Measurements from ENCODE around the gene SYNE4. TPM values are rescaled to one million over a fixed set of nuclear protein-coding genes. Genes with fewer than 3 reads are reported as not detected.

Gene SYNE4
- total and polyA plus RNA-seq, 9 of the 15 experiments (the other 6 are each of a cell fraction or from before 2014, with no cell fraction given), result 0.03 to 0.65 (median 0.29) TPM

DNA sequence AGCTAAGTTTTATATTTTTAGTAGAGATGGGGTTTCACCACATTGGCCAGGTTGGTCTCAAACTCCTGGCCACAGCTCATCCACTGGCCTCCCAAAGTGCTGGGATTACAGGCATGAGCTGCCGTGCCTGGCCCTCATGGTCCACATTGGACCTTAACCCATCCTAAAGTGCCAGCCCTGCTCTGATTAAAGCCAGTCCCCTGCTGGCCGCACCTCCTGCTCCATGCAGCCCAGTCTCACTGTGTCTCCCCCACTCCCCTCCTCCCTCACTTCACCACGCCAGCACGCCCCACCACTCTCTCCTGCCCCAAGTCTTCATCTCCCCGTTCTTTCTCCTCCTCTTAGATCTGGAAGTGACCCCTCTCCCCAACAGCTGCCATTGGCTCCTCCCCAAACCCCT, 30.3 kb downstream of the SYNE4 start:
- no peak overlapping the region for H3K27ac ChIP-seq (ENCODE audit: extremely low read depth, low read depth, low read length)
- CTCF ChIA-PET (ENCODE audit: low intra/inter-chr PET ratio), result no interaction called here
- no peak for DNase-seq (ENCODE audit: extremely low read depth in 1 of 4, low spot score in 3 of 4)

More for the DNA sequence above, 30.3 kb downstream of the SYNE4 start:
- POLR2A ChIA-PET, result interaction anchor here (0.7 to 1.3 kb wide), 2 partner anchors 9 to 650 kb away, joined by 3 read pairs; no protein-coding TSS in a partner anchor
- Histone ChIP-seq H3K27me3 (ENCODE audit: control insufficient read depth in 2 of 2, insufficient read depth in 2 of 2, low read length in 2 of 2) (peaks cover 13 to 51% of the 10 kb centered on the region in 2 experiments; a peak in 4 of 5 replicates), H4K20me1 (replicated peaks; ENCODE audit: control insufficient read depth, insufficient read depth, low read length) (0 out of 2 replicates have a peak, but pooled peaks cover 3% of the 10 kb centered on the region), H3K9me1 (ENCODE audit: control insufficient read depth, insufficient read depth, low read length) (no peaks in the 10 kb centered on the region), H2AFZ (ENCODE audit: low read depth, low read length) (no peak overlapping the region), H3K36me3 (ENCODE audit: control insufficient read depth, insufficient read depth, low read length) (no peaks in the 10 kb centered on the region), H3K9me3 (replicated peaks; ENCODE audit: control insufficient read depth, insufficient read depth, low read depth, low read length) (no peaks in the 10 kb centered on the region), H3K4me3 (no peak overlapping the region), H3K79me2 (ENCODE audit: control insufficient read depth, insufficient read depth, low read length) (no peaks in the 10 kb centered on the region), H3K4me2 (ENCODE audit: insufficient read depth, low read length) (no peak overlapping the region), H3K4me1 (replicated peaks in 1 of 2; ENCODE audit: control insufficient read depth in 2 of 2, insufficient read depth in 2 of 2, low read length in 2 of 2) (peaks cover 0 to 8% of the 10 kb centered on the region in 2 experiments; a peak in 1 of 5 replicates), H3K9ac (ENCODE audit: insufficient read depth in 1 of 2, low read depth in 2 of 2, low read length in 2 of 2) (no peak overlapping the region)
- WGBS (ENCODE audit: insufficient coverage, low coverage, missing lambda C conversion rate), result 0% methylated on average over 5 of the region's 5 CpGs
- BruUV-seq (replicated peaks), result no TSS peak
- intact Hi-C loops (cut with micrococcal nuclease) (no loop called here), in situ Hi-C loops (cut with MboI) (no loop called here)
- ATAC-seq (no peak), FAIRE-seq (no peak)
- no peak for TF ChIP-seq ZNF41 (CRISPR knock-in tag; conservative IDR thresholded peaks at IDR 0.05)
- no peak for TF ChIP-seq GABPB2 (CRISPR knock-in tag; conservative IDR thresholded peaks at IDR 0.05)
- TF ChIP-seq, protein P1, sequence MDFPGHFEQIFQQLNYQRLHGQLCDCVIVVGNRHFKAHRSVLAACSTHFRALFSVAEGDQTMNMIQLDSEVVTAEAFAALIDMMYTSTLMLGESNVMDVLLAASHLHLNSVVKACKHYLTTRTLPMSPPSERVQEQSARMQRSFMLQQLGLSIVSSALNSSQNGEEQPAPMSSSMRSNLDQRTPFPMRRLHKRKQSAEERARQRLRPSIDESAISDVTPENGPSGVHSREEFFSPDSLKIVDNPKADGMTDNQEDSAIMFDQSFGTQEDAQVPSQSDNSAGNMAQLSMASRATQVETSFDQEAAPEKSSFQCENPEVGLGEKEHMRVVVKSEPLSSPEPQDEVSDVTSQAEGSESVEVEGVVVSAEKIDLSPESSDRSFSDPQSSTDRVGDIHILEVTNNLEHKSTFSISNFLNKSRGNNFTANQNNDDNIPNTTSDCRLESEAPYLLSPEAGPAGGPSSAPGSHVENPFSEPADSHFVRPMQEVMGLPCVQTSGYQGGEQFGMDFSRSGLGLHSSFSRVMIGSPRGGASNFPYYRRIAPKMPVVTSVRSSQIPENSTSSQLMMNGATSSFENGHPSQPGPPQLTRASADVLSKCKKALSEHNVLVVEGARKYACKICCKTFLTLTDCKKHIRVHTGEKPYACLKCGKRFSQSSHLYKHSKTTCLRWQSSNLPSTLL (IDR thresholded peaks at IDR 0.05), result no peak
- no peak for TF ChIP-seq BACH1 (tag; IDR thresholded peaks at IDR 0.05)
- TF ChIP-seq, protein P2, sequence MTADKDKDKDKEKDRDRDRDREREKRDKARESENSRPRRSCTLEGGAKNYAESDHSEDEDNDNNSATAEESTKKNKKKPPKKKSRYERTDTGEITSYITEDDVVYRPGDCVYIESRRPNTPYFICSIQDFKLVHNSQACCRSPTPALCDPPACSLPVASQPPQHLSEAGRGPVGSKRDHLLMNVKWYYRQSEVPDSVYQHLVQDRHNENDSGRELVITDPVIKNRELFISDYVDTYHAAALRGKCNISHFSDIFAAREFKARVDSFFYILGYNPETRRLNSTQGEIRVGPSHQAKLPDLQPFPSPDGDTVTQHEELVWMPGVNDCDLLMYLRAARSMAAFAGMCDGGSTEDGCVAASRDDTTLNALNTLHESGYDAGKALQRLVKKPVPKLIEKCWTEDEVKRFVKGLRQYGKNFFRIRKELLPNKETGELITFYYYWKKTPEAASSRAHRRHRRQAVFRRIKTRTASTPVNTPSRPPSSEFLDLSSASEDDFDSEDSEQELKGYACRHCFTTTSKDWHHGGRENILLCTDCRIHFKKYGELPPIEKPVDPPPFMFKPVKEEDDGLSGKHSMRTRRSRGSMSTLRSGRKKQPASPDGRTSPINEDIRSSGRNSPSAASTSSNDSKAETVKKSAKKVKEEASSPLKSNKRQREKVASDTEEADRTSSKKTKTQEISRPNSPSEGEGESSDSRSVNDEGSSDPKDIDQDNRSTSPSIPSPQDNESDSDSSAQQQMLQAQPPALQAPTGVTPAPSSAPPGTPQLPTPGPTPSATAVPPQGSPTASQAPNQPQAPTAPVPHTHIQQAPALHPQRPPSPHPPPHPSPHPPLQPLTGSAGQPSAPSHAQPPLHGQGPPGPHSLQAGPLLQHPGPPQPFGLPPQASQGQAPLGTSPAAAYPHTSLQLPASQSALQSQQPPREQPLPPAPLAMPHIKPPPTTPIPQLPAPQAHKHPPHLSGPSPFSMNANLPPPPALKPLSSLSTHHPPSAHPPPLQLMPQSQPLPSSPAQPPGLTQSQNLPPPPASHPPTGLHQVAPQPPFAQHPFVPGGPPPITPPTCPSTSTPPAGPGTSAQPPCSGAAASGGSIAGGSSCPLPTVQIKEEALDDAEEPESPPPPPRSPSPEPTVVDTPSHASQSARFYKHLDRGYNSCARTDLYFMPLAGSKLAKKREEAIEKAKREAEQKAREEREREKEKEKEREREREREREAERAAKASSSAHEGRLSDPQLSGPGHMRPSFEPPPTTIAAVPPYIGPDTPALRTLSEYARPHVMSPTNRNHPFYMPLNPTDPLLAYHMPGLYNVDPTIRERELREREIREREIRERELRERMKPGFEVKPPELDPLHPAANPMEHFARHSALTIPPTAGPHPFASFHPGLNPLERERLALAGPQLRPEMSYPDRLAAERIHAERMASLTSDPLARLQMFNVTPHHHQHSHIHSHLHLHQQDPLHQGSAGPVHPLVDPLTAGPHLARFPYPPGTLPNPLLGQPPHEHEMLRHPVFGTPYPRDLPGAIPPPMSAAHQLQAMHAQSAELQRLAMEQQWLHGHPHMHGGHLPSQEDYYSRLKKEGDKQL (CRISPR knock-in tag; IDR thresholded peaks at IDR 0.05; ENCODE audit: borderline replicate concordance), result no peak
- no peak for TF ChIP-seq JUN (IDR thresholded peaks at IDR 0.05; ENCODE audit: borderline replicate concordance, low read depth, low read length)
- no peak for TF ChIP-seq JUN (CRISPR knock-in tag; IDR thresholded peaks at IDR 0.05; ENCODE audit: borderline replicate concordance)
- TF ChIP-seq SRSF1 (IDR thresholded peaks at IDR 0.05; ENCODE audit: low read depth, low read length), result no peak
- TF ChIP-seq STAG1 (CRISPR knock-in tag; IDR thresholded peaks at IDR 0.05; ENCODE audit: borderline replicate concordance), result no peak
- TF ChIP-seq, protein P3, sequence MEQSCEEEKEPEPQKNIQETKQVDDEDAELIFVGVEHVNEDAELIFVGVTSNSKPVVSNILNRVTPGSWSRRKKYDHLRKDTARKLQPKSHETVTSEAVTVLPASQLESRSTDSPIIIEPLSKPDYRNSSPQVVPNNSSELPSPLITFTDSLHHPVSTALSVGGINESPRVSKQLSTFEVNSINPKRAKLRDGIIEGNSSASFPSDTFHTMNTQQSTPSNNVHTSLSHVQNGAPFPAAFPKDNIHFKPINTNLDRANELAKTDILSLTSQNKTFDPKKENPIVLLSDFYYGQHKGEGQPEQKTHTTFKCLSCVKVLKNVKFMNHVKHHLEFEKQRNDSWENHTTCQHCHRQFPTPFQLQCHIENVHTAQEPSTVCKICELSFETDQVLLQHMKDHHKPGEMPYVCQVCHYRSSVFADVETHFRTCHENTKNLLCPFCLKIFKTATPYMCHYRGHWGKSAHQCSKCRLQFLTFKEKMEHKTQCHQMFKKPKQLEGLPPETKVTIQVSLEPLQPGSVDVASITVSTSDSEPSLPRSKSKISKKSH (CRISPR knock-in tag; IDR thresholded peaks at IDR 0.05), result no peak
- TF ChIP-seq ZNF717 (CRISPR knock-in tag; IDR thresholded peaks at IDR 0.05), result no peak
- no peak for TF ChIP-seq SMARCB1 (IDR thresholded peaks at IDR 0.05; ENCODE audit: insufficient read length, low read depth)
- no peak for TF ChIP-seq HNRNPL (IDR thresholded peaks at IDR 0.05; ENCODE audit: low read depth, low read length)

Data from K562 (cell line).